Naive thymus-derived CD8-positive, alpha-beta T cell (primary cell): ENCODE results near the gene F2RL1. TPM values are rescaled to one million over a fixed set of nuclear protein-coding genes. Genes with fewer than 3 reads are reported as not detected.
"Not testable (repeated sequence)": the region's sequence is repeated elsewhere in the genome, so short reads cannot be mapped to it uniquely, and the experiment has no call there.

Experiments used
- ATAC-seq, 2 donors: fragments of 150-1000 bp; cut with Tn5 transposase in 1 of 2; sonication (Bioruptor Pico), chemical (Tn5 transposase) in 1 of 2; 1 replicate in 1 of 2; 2 replicates in 1 of 2; pipeline ENCODE4 v1.10.0; 2021; ENCODE audit warnings: mild to moderate bottlenecking in 2 of 2, moderate library complexity in 2 of 2
- POLR2A ChIA-PET: fragments of 350-600 bp; sonication (Branson Sonifier 250); formaldehyde crosslinking; loops from one replicate; lab custom pipeline; 2021; ENCODE audit warnings: antibody characterized with exemption; lab: Charles Lee
- DNase-seq, 10 donors: peaks; one replicate each; pipeline versions ENCODE4 v3.0.0 to v3.0.0-alpha.2; 2020 to 2022
- H3K27ac Mint-ChIP-seq, 10 donors: one replicate each; pipeline ENCODE4 v1.8.0; 2020 to 2022; ENCODE audit warnings: mild to moderate bottlenecking in 10 of 10, mixed read lengths in 10 of 10, moderate library complexity in 4 of 10, inconsistent platforms in 1 of 10
- H3K27me3 Mint-ChIP-seq, 5 donors: one replicate each; pipeline ENCODE4 v1.8.0; 2021 to 2022; ENCODE audit warnings: mixed read lengths in 5 of 5
- H3K36me3 Mint-ChIP-seq, 3 donors: one replicate each; pipeline ENCODE4 v1.8.0; 2020 to 2022; ENCODE audit warnings: mixed read lengths in 3 of 3, mild to moderate bottlenecking in 2 of 3, inconsistent platforms in 1 of 3
- H3K4me1 Mint-ChIP-seq, 4 donors: one replicate each; pipeline ENCODE4 v1.8.0; 2021 to 2022; ENCODE audit warnings: mixed read lengths in 4 of 4
- H3K4me3 Mint-ChIP-seq, 10 donors: one replicate each; pipeline ENCODE4 v1.8.0; 2020 to 2022; ENCODE audit warnings: mild to moderate bottlenecking in 10 of 10, mixed read lengths in 10 of 10, moderate library complexity in 6 of 10, inconsistent platforms in 1 of 10
- H3K9me3 Mint-ChIP-seq, 9 donors: one replicate each; pipeline ENCODE4 v1.8.0; 2020 to 2022; ENCODE audit warnings: mixed read lengths in 9 of 9, mild to moderate bottlenecking in 3 of 9, inconsistent platforms in 1 of 9, moderate library complexity in 1 of 9
- polyA plus RNA-seq, 3 donors: library from polyadenylated mRNA; unstranded; fragments of 300-500 nt; fragmentation: Illumina TruSeq; gene quantifications; one replicate each; pipeline ENCODE4 v1.2.3, GENCODE V29; 2021
- total RNA-seq, 8 experiments: library from RNA in 2 of 8; stranded (reverse) in 2 of 8; gene quantifications; one replicate each; pipeline ENCODE4 v1.2.3 and lab custom pipeline; 2021 to 2026

The F2RL1 gene
- total and polyA plus RNA-seq, 5 experiments from 2014 or later, result 0.48 to 4.7 (median 3.1) TPM

- Mint-ChIP-seq H3K4me3 (no peak overlapping the region), H3K4me1 (no peaks in the 10 kb centered on the region), H3K36me3 (peaks cover 0 to 13% (median 10%) of the 10 kb centered on the region in 3 donors), H3K9me3 (no peaks in the 10 kb centered on the region), H3K27ac (no peak overlapping the region), H3K27me3 (no peaks in the 10 kb centered on the region)
- ATAC-seq, result no peak
- no peak for DNase-seq
- POLR2A ChIA-PET, result no interaction called here
These were observed 17.8 kb downstream of the F2RL1 start for GRCh38 chr5:76836585-76836984.

- H3K4me3 Mint-ChIP-seq, result no peak overlapping the region
- no peak overlapping the region for H3K27ac Mint-ChIP-seq
- DNase-seq (no peak), ATAC-seq (no peak)
- H3K36me3 Mint-ChIP-seq, result peaks cover 4% of the 10 kb centered on the region in 3 donors
- peaks cover 0 to 9% (median 3%) of the 10 kb centered on the region in 5 donors for H3K27me3 Mint-ChIP-seq
- H3K9me3 Mint-ChIP-seq, result no peaks in the 10 kb centered on the region
- POLR2A ChIA-PET, result no interaction called here
- H3K4me1 Mint-ChIP-seq, result no peaks in the 10 kb centered on the region
These were observed 19.8 kb downstream of the F2RL1 start for GRCh38 chr5:76838481-76839261.

DNA sequence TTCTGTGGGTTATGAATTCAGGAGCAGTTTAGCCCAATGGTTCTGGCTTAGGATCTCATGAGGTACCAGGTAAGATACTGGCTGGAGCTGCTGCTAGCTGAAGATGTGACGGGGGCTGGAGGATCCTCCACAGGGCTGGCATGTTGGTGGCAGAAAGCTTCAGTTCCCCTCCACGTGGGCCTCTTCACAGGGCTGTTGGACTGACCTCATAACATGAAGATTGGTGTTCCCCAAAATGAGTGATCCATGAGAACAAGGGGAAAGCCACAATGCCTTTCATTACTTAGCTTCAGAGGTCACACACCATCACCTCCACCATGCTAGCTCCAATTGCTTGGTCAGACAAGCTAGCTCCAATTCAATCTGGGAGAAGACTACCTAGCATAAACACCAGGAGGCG is 22.5 kb downstream of the F2RL1 start:
- Mint-ChIP-seq H3K4me3 (no peak overlapping the region), H3K4me1 (peaks cover 0 to 2% (median 0%) of the 10 kb centered on the region in 4 donors), H3K36me3 (peaks cover 0 to 4% (median 0%) of the 10 kb centered on the region in 3 donors), H3K27ac (no peak overlapping the region), H3K27me3 (peaks cover 0 to 9% (median 3%) of the 10 kb centered on the region in 5 donors), H3K9me3 (no peaks in the 10 kb centered on the region)
- POLR2A ChIA-PET, result no interaction called here
- ATAC-seq (no peak), DNase-seq (no peak)

DNA sequence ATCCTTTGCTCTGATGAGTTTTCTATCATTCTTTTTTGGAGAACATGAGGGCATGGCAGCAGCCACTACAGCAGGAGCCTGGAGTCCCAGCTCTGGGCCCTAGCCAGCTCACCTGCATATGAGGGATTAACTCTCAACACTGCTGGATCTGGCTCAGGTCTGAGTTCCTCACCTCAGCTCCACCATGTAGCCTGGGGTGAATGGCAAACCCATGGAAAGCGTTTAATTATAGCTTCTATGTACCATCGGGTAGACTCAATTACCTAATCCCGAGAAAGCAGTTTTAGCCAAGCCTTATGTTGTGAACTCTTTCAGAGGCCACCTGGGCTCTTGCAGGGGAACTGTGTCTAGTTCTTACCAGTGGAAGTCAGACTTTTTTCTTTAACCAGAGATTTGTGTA is 27.1 kb downstream of the F2RL1 start:
- H3K27ac Mint-ChIP-seq, result no peak overlapping the region
- ATAC-seq (no peak), DNase-seq (no peak)
- H3K9me3 Mint-ChIP-seq, result no peaks in the 10 kb centered on the region
- POLR2A ChIA-PET, result no interaction called here
- peaks cover 0 to 9% (median 3%) of the 10 kb centered on the region in 5 donors for H3K27me3 Mint-ChIP-seq
- no peak overlapping the region for H3K4me3 Mint-ChIP-seq
- peaks cover 0 to 4% (median 0%) of the 10 kb centered on the region in 3 donors for H3K36me3 Mint-ChIP-seq
- H3K4me1 Mint-ChIP-seq, result peaks cover 4 to 14% (median 11%) of the 10 kb centered on the region in 4 donors

GRCh38 chr5:76849419-76850291 is 30.8 kb downstream of the F2RL1 start, which contains the start of gene S100Z:
Gene S100Z, plus strand, starts transcription at chr5:76850014. Its CDS starts 25,346 bp downstream, at chr5:76875360.
- Mint-ChIP-seq H3K27ac (peak within 1 kb of the TSS in 8 of 10 donors; percentile 1 to 86 (median 74)), H3K4me3 (peak within 1 kb of the TSS in 9 of 10 donors; percentile 20 to 69 (median 41)), H3K4me1 (peaks cover 7 to 30% (median 19%) of the 10 kb centered on the region in 4 donors), H3K27me3 (no peaks in the 10 kb centered on the region), H3K36me3 (no peaks in the 10 kb centered on the region), H3K9me3 (peaks cover 0 to 5% (median 0%) of the 10 kb centered on the region in 9 donors)
- DNase-seq (peak in 4 of 10 donors; percentile 3 to 23 (median 12)), ATAC-seq (peak; percentile 54 to 78)
- POLR2A ChIA-PET, result no interaction called here

- Mint-ChIP-seq H3K27me3 (no peaks in the 10 kb centered on the region), H3K9me3 (peaks cover 0 to 5% (median 0%) of the 10 kb centered on the region in 9 donors), H3K4me1 (peaks cover 10 to 39% (median 28%) of the 10 kb centered on the region in 4 donors), H3K4me3 (peak overlapping the region in 1 of 10 donors; percentile 69), H3K36me3 (no peaks in the 10 kb centered on the region), H3K27ac (peak overlapping the region in 4 of 10 donors; percentile 24 to 72 (median 54))
- POLR2A ChIA-PET, result no interaction called here
- no peak for ATAC-seq
- DNase-seq, result no peak
These were observed 31.8 kb downstream of the F2RL1 start for GRCh38 chr5:76850543-76851145.

- ATAC-seq (no peak), DNase-seq (no peak)
- Mint-ChIP-seq H3K9me3 (peaks cover 0 to 5% (median 0%) of the 10 kb centered on the region in 9 donors), H3K4me3 (peak overlapping the region in 2 of 10 donors; percentile 39 to 69), H3K27ac (peak overlapping the region in 2 of 10 donors; percentile 40 to 72), H3K4me1 (peaks cover 22 to 51% (median 40%) of the 10 kb centered on the region in 4 donors), H3K27me3 (no peaks in the 10 kb centered on the region), H3K36me3 (no peaks in the 10 kb centered on the region)
- POLR2A ChIA-PET, result interaction anchor here (0.7 kb wide), 1 partner anchor 499 kb away, joined by 4 read pairs; no protein-coding TSS in a partner anchor
These were observed 33.0 kb downstream of the F2RL1 start for GRCh38 chr5:76851728-76852369.

DNA sequence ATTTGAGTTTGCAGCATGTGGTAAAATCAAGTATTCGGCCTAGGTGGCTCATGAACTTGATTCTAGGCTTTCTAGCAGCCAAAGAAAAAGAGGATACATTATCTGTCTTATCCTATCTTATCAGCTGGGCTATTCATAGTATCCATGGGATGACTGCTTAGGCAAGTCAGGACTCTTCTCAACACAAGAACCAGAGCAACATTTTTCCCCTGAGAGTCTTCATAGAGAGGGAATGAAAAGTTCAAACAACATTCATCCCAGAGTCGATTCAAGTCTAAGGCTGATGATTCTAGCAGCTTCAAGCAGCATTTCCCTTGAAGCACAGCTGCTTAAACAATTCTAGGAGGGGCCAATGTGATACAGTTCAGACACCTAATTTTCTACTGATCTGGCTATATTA is 33.9 kb downstream of the F2RL1 start:
- POLR2A ChIA-PET, result no interaction called here
- Mint-ChIP-seq H3K27me3 (no peaks in the 10 kb centered on the region), H3K9me3 (peaks cover 0 to 5% (median 0%) of the 10 kb centered on the region in 9 donors), H3K36me3 (no peaks in the 10 kb centered on the region), H3K4me3 (no peak overlapping the region), H3K27ac (peak overlapping the region in 1 of 10 donors; percentile 30), H3K4me1 (peaks cover 22 to 54% (median 43%) of the 10 kb centered on the region in 4 donors)
- DNase-seq (no peak), ATAC-seq (no peak)

GRCh38 chr5:76853741-76854140 is 34.9 kb downstream of the F2RL1 start:
- Mint-ChIP-seq H3K4me1 (peaks cover 22 to 54% (median 43%) of the 10 kb centered on the region in 4 donors), H3K27ac (peak overlapping the region in 2 of 10 donors; percentile 85 to 90)
- H3K27me3 Mint-ChIP-seq, ATAC-seq, H3K4me3 Mint-ChIP-seq, POLR2A ChIA-PET, DNase-seq, H3K9me3 Mint-ChIP-seq, H3K36me3 Mint-ChIP-seq: not testable (repeated sequence)

- ATAC-seq (no peak), DNase-seq (no peak)
- Mint-ChIP-seq H3K27ac (peak overlapping the region in 1 of 10 donors; percentile 90), H3K36me3 (no peaks in the 10 kb centered on the region), H3K4me3 (no peak overlapping the region), H3K27me3 (no peaks in the 10 kb centered on the region), H3K9me3 (peaks cover 0 to 5% (median 0%) of the 10 kb centered on the region in 9 donors), H3K4me1 (peaks cover 22 to 54% (median 42%) of the 10 kb centered on the region in 4 donors)
- POLR2A ChIA-PET, result no interaction called here
These were observed 35.8 kb downstream of the F2RL1 start for GRCh38 chr5:76854644-76855043.

DNA sequence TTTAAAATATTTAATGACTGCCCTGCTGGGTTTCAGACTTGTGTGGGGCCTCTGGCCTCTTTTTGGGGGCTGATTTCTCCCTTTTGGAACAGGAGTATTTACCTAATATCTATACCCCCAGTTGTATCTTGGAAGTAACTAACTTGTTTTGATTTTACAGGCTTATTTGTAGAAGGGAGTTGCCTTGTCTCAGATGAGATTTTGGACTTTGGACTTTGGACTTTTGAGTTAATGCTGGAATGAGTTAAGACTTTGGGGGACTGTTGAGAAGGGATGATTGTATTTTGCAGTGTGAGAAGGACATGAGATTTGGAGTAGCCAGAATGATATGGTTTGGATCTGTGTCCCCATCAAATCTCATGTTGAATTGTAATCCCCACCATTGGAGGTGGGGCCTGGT is 36.7 kb downstream of the F2RL1 start:
- ATAC-seq, H3K27me3 Mint-ChIP-seq, POLR2A ChIA-PET, H3K36me3 Mint-ChIP-seq, DNase-seq, H3K9me3 Mint-ChIP-seq: not testable (repeated sequence)
- Mint-ChIP-seq H3K27ac (peak overlapping the region in 9 of 10 donors; percentile 17 to 96 (median 76)), H3K4me3 (peak overlapping the region in 9 of 10 donors; percentile 39 to 70 (median 59)), H3K4me1 (peaks cover 19 to 47% (median 34%) of the 10 kb centered on the region in 4 donors)

- peak in 6 of 10 donors; percentile 14 to 51 (median 21) for DNase-seq
- Mint-ChIP-seq H3K4me1 (peaks cover 18 to 43% (median 31%) of the 10 kb centered on the region in 4 donors), H3K4me3 (peak overlapping the region; percentile 39 to 70 (median 58)), H3K36me3 (no peaks in the 10 kb centered on the region), H3K27ac (peak overlapping the region; percentile 54 to 96 (median 76)), H3K9me3 (peaks cover 0 to 5% (median 0%) of the 10 kb centered on the region in 9 donors), H3K27me3 (no peaks in the 10 kb centered on the region)
- POLR2A ChIA-PET, result no interaction called here
- ATAC-seq, result peak; percentile 72 to 90
These were observed 37.1 kb downstream of the F2RL1 start for GRCh38 chr5:76855961-76856360.
